Activated CD8-positive, alpha-beta memory T cell treated with anti-CD3 and anti-CD28 coated beads for 1 hour (primary cell): ENCODE data around the gene GP1BB.
"Not testable (repeated sequence)": the region's sequence is repeated elsewhere in the genome, so short reads cannot be mapped to it uniquely, and the experiment has no call there.

ENCODE experiments used
- DNase-seq, 2 donors: peaks; one replicate each; pipeline ENCODE4 v3.0.0-alpha.2; 2020; ENCODE audit warnings: low read depth in 1 of 2; ENCODE audit errors: extremely low read depth in 1 of 2

Gene GP1BB

DNA sequence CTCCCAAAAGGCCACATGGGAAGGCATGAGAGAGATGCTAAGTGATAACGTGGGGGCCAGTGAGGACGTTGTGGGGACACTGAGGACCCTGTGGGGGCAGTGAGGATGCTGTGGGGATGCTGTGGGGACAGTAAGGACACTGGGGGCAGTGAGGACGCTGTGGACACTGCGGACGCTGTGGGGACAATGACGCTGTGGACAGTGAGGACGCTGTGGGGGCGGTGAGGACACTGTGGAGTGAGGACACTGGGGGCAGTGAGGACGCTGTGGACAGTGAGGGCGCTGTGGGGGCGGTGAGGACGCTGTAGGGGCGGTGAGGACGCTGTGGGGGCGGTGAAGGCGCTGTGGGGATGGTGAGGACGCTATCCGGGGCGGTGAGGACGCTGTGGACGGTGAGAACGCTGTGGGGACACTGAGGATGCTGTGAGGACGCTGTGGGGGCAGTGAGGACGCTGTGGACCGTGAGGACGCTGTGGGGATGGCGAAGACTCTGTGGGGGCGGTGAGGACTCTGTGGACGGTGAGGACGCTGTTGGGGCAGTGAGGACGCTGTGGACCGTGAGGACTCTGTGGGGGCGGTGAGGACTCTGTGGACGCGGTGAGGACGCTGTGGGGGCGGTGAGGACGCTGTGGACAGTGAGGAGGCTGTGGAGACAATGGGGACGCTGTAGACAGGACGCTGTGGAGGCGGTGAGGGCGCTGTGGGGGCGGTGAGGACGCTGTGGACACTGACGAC lies 1.8 kb downstream of the GP1BB start:
- DNase-seq: no peak

- DNase-seq: not testable (repeated sequence)
These were observed 2.9 kb downstream of the GP1BB start for GRCh38 chr22:19726064-19726788.

GRCh38 chr22:19727310-19728150 lies 4.2 kb downstream of the GP1BB start:
- no peak for DNase-seq

DNA sequence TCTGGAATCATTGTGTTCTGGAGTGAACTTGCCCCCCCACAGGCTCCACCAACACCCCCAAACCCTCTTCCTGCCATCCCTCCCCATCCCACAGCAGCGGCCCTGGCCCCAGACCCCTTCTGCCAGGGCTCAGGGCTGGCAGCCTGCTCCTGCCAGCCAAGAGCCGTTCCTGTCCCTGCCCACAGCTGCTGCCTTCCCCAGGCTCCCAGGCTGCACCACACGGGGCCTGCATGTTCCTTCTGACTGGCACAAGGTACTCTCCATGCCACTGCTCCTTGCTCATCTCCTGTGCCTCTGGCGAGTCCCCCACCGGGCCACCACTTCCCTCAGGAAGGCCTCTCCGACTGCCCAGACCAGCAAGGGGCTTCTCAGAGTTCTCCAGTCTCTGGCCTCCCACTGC lies 4.9 kb downstream of the GP1BB start:
- DNase-seq: no peak

DNA sequence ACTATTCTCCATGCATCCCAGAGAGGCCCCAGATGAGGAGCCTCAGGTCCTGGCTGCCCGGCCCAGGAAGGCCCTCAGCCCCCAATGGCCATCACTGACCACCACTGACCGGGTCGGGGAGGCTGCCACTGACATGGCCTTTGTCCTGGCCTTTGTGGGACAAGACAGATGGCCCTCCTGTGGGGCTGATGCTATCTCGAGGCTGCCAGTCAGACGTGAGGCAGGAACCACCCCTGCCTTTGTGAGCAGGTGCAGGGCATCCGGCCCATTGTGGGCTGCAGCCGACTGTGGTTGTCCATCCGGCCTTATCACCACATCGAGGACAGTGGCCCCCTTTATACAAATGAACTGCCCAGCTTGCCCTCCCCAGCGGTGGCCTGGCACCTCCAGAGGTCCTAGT lies 5.5 kb downstream of the GP1BB start:
- DNase-seq: no peak

- DNase-seq: no peak
These were observed 6.2 kb downstream of the GP1BB start for GRCh38 chr22:19729507-19729906.

DNA sequence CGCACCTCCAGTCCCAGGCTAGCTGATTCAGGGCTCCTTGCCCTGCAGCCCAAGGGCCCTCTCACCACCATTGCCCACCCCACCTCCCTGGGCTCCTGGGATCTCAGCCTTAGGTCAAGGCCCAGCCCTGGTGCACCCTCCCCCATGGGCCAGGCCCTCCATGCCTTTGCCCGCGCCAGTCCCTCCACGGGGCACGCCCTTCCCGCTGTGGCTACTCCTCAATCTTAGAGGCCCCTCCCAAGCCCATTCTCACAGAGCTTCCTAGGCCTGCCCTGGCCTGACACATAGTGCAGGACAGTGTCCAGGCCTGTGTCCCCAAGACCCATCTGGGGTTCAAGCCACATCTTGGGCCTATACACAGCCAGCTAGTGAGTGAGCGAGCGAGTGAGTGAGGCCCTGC lies 6.9 kb downstream of the GP1BB start:
- no peak for DNase-seq

DNA sequence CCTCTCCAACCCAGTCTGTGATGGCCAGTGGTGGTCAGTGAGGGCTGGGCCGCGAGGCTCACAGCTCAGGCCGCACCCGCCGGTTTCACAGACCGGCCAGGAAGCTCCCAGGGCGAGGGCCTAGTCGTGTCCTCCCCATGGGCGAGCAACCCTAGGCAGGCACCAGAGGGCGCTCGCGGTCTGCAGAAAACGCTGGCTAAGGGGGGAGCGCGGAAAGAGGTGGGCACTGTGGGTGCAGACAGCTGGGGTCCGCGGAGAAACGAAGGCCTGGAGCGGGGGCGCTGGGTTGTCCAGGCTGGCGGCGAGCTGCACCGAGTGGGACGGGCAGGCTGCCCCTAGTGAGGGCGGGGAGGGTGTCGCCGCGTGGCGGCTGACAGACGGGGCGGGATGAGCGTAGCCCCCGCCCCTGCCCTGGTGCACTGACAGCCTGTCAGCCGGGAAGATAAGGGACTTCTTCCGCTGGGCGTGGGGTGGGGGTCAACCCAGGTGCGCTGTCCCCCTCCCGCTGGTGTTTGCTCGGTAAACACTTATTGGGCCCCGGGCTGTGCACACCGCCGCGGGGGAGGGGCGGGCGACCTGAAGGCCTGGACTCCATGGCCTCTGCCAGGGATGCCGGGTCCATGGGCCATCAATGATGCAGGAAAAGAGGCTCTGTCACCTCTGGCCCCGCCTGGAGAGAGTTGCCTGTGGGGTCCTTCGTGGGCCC lies 7.5 kb downstream of the GP1BB start:
- peak; percentile 73 to 86 for DNase-seq

- DNase-seq: no peak
These were observed 8.2 kb downstream of the GP1BB start for GRCh38 chr22:19731361-19732135.

- DNase-seq: no peak
These were observed 9.2 kb downstream of the GP1BB start for GRCh38 chr22:19732403-19733113.

GRCh38 chr22:19733755-19734154 lies 10.4 kb downstream of the GP1BB start:
- DNase-seq: no peak

DNA sequence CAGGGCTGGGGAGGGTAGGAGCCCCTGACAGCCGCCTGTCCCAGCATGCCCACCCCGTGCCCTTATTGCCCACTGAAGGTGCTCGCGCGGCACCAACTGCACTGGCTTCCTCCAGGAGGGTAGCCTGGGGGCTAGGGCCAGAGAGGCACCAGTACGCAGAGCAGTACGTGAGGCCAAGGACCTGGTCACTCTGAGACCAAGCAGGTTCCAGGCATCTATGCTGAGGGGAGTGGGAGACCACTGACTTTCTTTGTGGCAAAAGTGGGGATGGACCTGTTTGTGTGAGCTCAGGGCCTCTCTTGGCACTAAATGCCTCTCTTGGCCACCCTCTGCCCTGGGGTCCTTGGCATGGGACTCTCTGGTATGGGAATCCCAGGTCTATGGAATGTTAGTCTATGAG lies 10.8 kb downstream of the GP1BB start:
- DNase-seq: no peak

- DNase-seq: no peak
These were observed 11.6 kb downstream of the GP1BB start for GRCh38 chr22:19734837-19735382.

DNA sequence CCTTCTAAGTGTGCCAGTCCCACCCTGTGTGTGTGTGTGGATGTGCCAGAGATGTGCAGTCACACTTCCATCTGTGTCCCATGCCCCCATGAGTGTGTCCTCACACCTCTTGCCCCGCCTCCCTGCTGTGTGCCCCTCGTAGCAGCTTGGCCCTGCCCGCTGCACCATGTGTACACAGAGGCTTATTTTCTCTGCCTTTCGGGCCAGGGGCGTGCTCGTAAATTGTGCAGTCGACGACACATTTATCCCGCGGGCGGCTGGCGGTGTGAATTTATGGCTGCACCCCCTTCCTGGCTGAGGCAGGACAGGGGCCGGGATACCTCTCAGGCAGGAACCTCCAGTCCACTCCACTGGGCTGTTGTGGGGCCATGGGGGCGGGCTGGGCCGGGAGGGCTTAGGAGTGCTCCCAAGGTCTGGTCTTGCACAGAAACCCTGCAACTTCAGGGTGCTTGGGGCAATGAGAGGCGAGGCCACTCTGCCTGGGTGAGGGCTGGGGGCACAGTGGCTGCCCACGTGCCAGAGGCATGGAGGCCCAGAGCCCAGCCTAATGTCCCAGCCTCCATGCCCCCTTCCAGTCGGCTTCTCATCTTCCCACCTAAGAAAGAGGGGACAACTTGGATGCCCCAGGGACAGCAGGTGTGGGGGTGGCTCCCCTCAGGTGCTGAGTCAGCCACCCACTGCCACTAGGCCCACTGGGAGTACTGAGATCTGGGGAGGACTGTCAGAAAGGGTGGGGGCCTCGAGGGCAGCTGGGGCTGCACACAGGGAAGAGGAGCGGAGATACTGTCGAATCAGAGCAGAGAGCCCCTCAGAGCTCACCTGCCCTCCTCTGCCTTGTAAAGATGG lies 12.5 kb downstream of the GP1BB start:
- no peak for DNase-seq

DNA sequence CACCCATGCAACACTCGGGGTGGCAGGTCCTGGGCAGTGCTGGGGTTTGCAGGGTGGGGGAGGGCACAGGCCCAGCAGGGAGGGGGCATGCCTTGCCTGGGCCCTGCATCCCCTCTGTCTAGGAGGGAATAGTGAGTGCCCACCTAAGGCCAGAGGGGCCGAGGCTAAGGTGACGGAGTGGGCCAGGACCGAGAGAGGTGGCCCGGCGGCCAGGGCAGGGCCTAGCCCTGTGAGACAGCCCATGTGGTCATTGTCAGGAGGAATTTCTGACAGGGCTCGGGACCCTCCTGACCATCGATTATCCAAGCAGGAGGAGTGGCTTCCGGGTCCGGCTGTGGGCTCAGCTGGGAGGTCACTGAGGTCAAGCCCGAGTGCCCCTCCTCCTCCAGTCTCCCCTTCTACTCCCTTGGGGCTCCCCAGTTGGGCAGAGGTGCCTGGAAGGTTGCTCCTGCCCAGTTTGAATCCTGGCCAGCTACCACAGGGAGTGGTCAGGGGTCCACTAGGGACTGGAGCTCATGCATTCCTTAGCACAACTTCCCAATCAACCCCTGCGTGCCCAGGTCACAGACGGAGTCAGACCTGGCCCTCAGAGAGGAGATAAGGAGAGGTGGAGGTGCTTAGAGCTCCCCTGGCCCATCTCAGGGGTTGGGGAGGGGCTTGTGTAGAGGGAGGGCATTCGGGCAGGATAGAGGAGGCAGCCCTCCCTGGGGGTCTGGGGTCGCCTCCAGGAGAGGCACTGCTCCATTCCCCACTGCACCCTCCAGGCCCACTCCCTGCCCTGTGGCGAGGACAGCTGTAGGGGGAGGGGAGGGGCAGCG lies 14.7 kb downstream of the GP1BB start:
- no peak for DNase-seq

- DNase-seq: no peak
These were observed 15.5 kb downstream of the GP1BB start for GRCh38 chr22:19738664-19739447.

- DNase-seq: no peak
These were observed 16.1 kb downstream of the GP1BB start for GRCh38 chr22:19739448-19739895.
